Measurements from ENCODE around the gene HTRA2. TPM values are rescaled to one million over a fixed set of nuclear protein-coding genes. Genes with fewer than 3 reads are reported as not detected.
A peak's percentile ranks its signal among the peaks of the same experiment; 100 is the strongest.

The HTRA2 gene
- total and polyA plus RNA-seq, 4 donors, result 13.3 to 81.8 (median 18.5) TPM

- 8% methylated on average over 54 of the region's 54 CpGs for WGBS
- Histone ChIP-seq H3K27me3 (ENCODE audit: control insufficient read depth in 4 of 4, insufficient read depth in 4 of 4, low read length in 3 of 4) (no peaks in the 10 kb centered on the region), H3K27ac (ENCODE audit: low read depth in 1 of 2, low read length in 2 of 2) (peak overlapping the region; percentile 65 to 85), H3K36me3 (ENCODE audit: control insufficient read depth in 4 of 4, insufficient read depth in 3 of 4, low read depth in 1 of 4, low read length in 3 of 4) (peaks cover 9 to 26% (median 17%) of the 10 kb centered on the region in 4 donors), H3K4me1 (ENCODE audit: control insufficient read depth in 4 of 4, insufficient read depth in 4 of 4, low read length in 3 of 4) (peaks cover 8 to 26% (median 19%) of the 10 kb centered on the region in 4 donors), H3K9me3 (ENCODE audit: control insufficient read depth in 4 of 4, low read length in 3 of 4) (no peaks in the 10 kb centered on the region), H3K9ac (ENCODE audit: low read depth in 1 of 2, low read length in 2 of 2) (peak overlapping the region; percentile 15 to 48), H3K4me3 (ENCODE audit: low read depth in 1 of 3, low read length in 3 of 3) (peak overlapping the region; percentile 62 to 74 (median 67))
- DNase-seq (ENCODE audit: low spot score), result peak; percentile 84
- TF ChIP-seq TAF1 (conservative IDR thresholded peaks at IDR 0.05) (no peak), YY1 (IDR thresholded peaks at IDR 0.05) (no peak), NR2F2 (IDR thresholded peaks at IDR 0.05) (no peak), RAD21 (IDR thresholded peaks at IDR 0.05) (no peak), SP1 (IDR thresholded peaks at IDR 0.05) (no peak), GABPA (IDR thresholded peaks at IDR 0.05 in 1 of 2, conservative IDR thresholded peaks at IDR 0.05 in 1 of 2) (no peak), FOXA2 (IDR thresholded peaks at IDR 0.05) (no peak), JUND (IDR thresholded peaks at IDR 0.05) (no peak), EGR1 (IDR thresholded peaks at IDR 0.05; ENCODE audit: low read depth in 2 of 2) (no peak), HNF4G (IDR thresholded peaks at IDR 0.05) (no peak), ATF3 (IDR thresholded peaks at IDR 0.05) (no peak)
- TF ChIP-seq, protein P1, sequence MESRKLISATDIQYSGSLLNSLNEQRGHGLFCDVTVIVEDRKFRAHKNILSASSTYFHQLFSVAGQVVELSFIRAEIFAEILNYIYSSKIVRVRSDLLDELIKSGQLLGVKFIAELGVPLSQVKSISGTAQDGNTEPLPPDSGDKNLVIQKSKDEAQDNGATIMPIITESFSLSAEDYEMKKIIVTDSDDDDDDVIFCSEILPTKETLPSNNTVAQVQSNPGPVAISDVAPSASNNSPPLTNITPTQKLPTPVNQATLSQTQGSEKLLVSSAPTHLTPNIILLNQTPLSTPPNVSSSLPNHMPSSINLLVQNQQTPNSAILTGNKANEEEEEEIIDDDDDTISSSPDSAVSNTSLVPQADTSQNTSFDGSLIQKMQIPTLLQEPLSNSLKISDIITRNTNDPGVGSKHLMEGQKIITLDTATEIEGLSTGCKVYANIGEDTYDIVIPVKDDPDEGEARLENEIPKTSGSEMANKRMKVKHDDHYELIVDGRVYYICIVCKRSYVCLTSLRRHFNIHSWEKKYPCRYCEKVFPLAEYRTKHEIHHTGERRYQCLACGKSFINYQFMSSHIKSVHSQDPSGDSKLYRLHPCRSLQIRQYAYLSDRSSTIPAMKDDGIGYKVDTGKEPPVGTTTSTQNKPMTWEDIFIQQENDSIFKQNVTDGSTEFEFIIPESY (IDR thresholded peaks at IDR 0.05), result no peak
- TF ChIP-seq, protein P2, sequence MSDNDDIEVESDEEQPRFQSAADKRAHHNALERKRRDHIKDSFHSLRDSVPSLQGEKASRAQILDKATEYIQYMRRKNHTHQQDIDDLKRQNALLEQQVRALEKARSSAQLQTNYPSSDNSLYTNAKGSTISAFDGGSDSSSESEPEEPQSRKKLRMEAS (IDR thresholded peaks at IDR 0.05), result no peak
These were observed 780 bp downstream of the HTRA2 start for GRCh38 chr2:74530239-74531187.

DNA sequence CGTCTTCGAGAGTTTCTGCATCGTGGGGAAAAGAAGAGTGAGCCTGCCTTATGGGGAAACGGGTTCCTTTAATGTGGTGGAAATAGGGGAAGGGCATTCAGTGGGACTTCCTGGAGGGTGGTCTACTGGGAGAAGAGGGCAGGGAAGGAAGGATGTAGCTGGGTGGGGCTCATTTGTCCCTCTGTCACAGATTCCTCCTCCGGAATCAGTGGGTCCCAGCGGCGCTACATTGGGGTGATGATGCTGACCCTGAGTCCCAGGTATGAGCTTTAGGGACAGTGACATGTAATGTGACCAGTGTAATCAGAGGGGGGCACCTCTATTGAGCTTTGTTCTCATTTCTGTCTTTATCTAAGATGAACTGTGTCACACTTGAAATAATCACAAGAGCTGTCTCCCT lies 1.9 kb downstream of the HTRA2 start:
- DNase-seq (ENCODE audit: low spot score), result no peak
- Histone ChIP-seq H3K27me3 (ENCODE audit: control insufficient read depth in 4 of 4, insufficient read depth in 4 of 4, low read length in 3 of 4) (no peaks in the 10 kb centered on the region), H3K9ac (ENCODE audit: low read depth in 1 of 2, low read length in 2 of 2) (no peak overlapping the region), H3K4me3 (ENCODE audit: low read depth in 1 of 3, low read length in 3 of 3) (no peak overlapping the region), H3K9me3 (ENCODE audit: control insufficient read depth in 4 of 4, low read length in 3 of 4) (no peaks in the 10 kb centered on the region), H3K4me1 (ENCODE audit: control insufficient read depth in 4 of 4, insufficient read depth in 4 of 4, low read length in 3 of 4) (peaks cover 8 to 26% (median 19%) of the 10 kb centered on the region in 4 donors), H3K36me3 (ENCODE audit: control insufficient read depth in 4 of 4, insufficient read depth in 3 of 4, low read depth in 1 of 4, low read length in 3 of 4) (peaks cover 5 to 15% (median 7%) of the 10 kb centered on the region in 4 donors), H3K27ac (ENCODE audit: low read depth in 1 of 2, low read length in 2 of 2) (no peak overlapping the region)
- TF ChIP-seq, protein P1 (IDR thresholded peaks at IDR 0.05), result no peak
- no peak for TF ChIP-seq NR2F2 (IDR thresholded peaks at IDR 0.05)
- no peak for TF ChIP-seq RXRA (IDR thresholded peaks at IDR 0.05)
- no peak for TF ChIP-seq HNF4G (IDR thresholded peaks at IDR 0.05)
- no peak for TF ChIP-seq RAD21 (IDR thresholded peaks at IDR 0.05)
- no peak for TF ChIP-seq ATF3 (IDR thresholded peaks at IDR 0.05)
- no peak for TF ChIP-seq EGR1 (IDR thresholded peaks at IDR 0.05; ENCODE audit: low read depth in 2 of 2)
- TF ChIP-seq TAF1 (conservative IDR thresholded peaks at IDR 0.05), result no peak
- TF ChIP-seq GABPA (IDR thresholded peaks at IDR 0.05 in 1 of 2, conservative IDR thresholded peaks at IDR 0.05 in 1 of 2), result no peak
- TF ChIP-seq FOXA2 (IDR thresholded peaks at IDR 0.05), result no peak
- 89% methylated on average over 7 of the region's 7 CpGs for WGBS

All from liver (tissue), 9 donors.